NCI-H2081 treated with DMSO at 0.1 percent for 48 hours (cell line): ENCODE results near the gene KLHL26.

Source experiments
- DNase-seq: peaks from one replicate; lab custom pipeline; 2025; lab: John Stamatoyannopoulos, UW

Gene KLHL26

GRCh38 chr19:18612772-18613588 lies 23.8 kb upstream of the KLHL26 start, which contains the start of gene TMEM59L:
TMEM59L (plus strand) TSS chr19:18612870; CDS start chr19:18612959, 89 bp downstream.
- no peak for DNase-seq

- DNase-seq, result no peak
Observed at GRCh38 chr19:18613589-18614234, 23.1 kb upstream of the KLHL26 start.

GRCh38 chr19:18616023-18616422 lies 20.8 kb upstream of the KLHL26 start:
- no peak for DNase-seq

- DNase-seq, result no peak
Observed at GRCh38 chr19:18617562-18617961, 19.3 kb upstream of the KLHL26 start.

GRCh38 chr19:18618236-18618635 lies 18.6 kb upstream of the KLHL26 start:
- no peak for DNase-seq

GRCh38 chr19:18620311-18620710 lies 16.5 kb upstream of the KLHL26 start:
- no peak for DNase-seq

GRCh38 chr19:18620902-18621301 lies 15.9 kb upstream of the KLHL26 start:
- no peak for DNase-seq

GRCh38 chr19:18626906-18627305 lies 9.9 kb upstream of the KLHL26 start:
- no peak for DNase-seq

GRCh38 chr19:18629166-18630088 lies 7.4 kb upstream of the KLHL26 start:
- no peak for DNase-seq

- no peak for DNase-seq
Observed at GRCh38 chr19:18633321-18633720, 3.5 kb upstream of the KLHL26 start.

- DNase-seq, result no peak
Observed at GRCh38 chr19:18634612-18635297, 2.1 kb upstream of the KLHL26 start.

- no peak for DNase-seq
Observed at GRCh38 chr19:18635831-18636182, 1.0 kb upstream of the KLHL26 start.

- peak; percentile 57 for DNase-seq
Observed at GRCh38 chr19:18636183-18636968, 452 bp upstream of the KLHL26 start.

- DNase-seq, result no peak
Observed at GRCh38 chr19:18637673-18638630, 1.1 kb downstream of the KLHL26 start.

- no peak for DNase-seq
Observed at GRCh38 chr19:18639706-18640243, 2.9 kb downstream of the KLHL26 start.

GRCh38 chr19:18644196-18645034 lies 7.6 kb downstream of the KLHL26 start:
- no peak for DNase-seq

- no peak for DNase-seq
Observed at GRCh38 chr19:18645035-18645511, 8.2 kb downstream of the KLHL26 start.
